GM18505 (cell line): ENCODE data around the gene GRID2IP.
"Not testable (repeated sequence)": the region's sequence is repeated elsewhere in the genome, so short reads cannot be mapped to it uniquely, and the experiment has no call there.

Source experiments
- ATAC-seq: cut with Tn5 transposase; IDR thresholded peaks from one replicate; pipeline ENCODE4 v1.9.1; 2021; ENCODE audit not compliant: unreplicated experiment
- POLR2A ChIP-seq: IDR thresholded peaks from 4 replicates; pipeline ENCODE4 v1.6.1; 2011; ENCODE audit warnings: borderline replicate concordance; ENCODE audit not compliant: insufficient read depth, insufficient read length; ENCODE audit errors: extremely low read depth

The GRID2IP gene

GRCh38 chr7:6551016-6551511, at the start of gene GRID2IP:
GRID2IP (minus strand) TSS chr7:6551461; CDS start chr7:6551436, 25 bp downstream.
- no peak for ATAC-seq
- no peak for TF ChIP-seq POLR2A

GRCh38 chr7:6600093-6600492, 48.8 kb upstream of the GRID2IP start:
- TF ChIP-seq POLR2A: no peak
- no peak for ATAC-seq

GRCh38 chr7:6590645-6591110, 39.4 kb upstream of the GRID2IP start:
- no peak for ATAC-seq
- no peak for TF ChIP-seq POLR2A

- peak; percentile 86 for ATAC-seq
- TF ChIP-seq POLR2A: peak; percentile 92
Measured at GRCh38 chr7:6589829-6590644, 38.8 kb upstream of the GRID2IP start, which contains the start of gene INTS15. INTS15 (plus strand) TSS chr7:6590021; CDS start chr7:6590284, 263 bp downstream.

GRCh38 chr7:6589151-6589828, 38.0 kb upstream of the GRID2IP start:
- no peak for TF ChIP-seq POLR2A
- no peak for ATAC-seq

GRCh38 chr7:6588566-6588965, 37.3 kb upstream of the GRID2IP start:
- no peak for TF ChIP-seq POLR2A
- no peak for ATAC-seq

- not testable (repeated sequence) for ATAC-seq
Measured at GRCh38 chr7:6585746-6586432, 34.6 kb upstream of the GRID2IP start.

GRCh38 chr7:6579446-6579845, 28.2 kb upstream of the GRID2IP start:
- ATAC-seq: no peak
- TF ChIP-seq POLR2A: no peak

- ATAC-seq: no peak
- no peak for TF ChIP-seq POLR2A
Measured at GRCh38 chr7:6578114-6579084, 27.1 kb upstream of the GRID2IP start.

GRCh38 chr7:6577369-6578113, 26.3 kb upstream of the GRID2IP start, which contains the start of gene ZDHHC4:
ZDHHC4 (plus strand) TSS chr7:6577454; CDS start chr7:6580562, 3,108 bp downstream.
- peak; percentile 95 for ATAC-seq
- peak; percentile 96 for TF ChIP-seq POLR2A

- ATAC-seq: not testable (repeated sequence)
Measured at GRCh38 chr7:6576867-6577368, 25.7 kb upstream of the GRID2IP start.
